Mammary epithelial cell (primary cell): ENCODE results near the gene TJAP1.

Source experiments
- EZH2 ChIP-seq: IDR thresholded peaks from 2 replicates; pipeline ENCODE4 v1.6.1; 2012; ENCODE audit warnings: low read length, inconsistent platforms, borderline replicate concordance
- TF ChIP-seq, protein P1 (sequence below), 2 donors: IDR thresholded peaks in 1 of 2; conservative IDR thresholded peaks in 1 of 2; 2 replicates each; pipeline ENCODE4 v1.5.1; 2011 to 2012; ENCODE audit warnings: inconsistent platforms in 2 of 2, low read length in 2 of 2, mild to moderate bottlenecking in 2 of 2, control low read depth in 1 of 2, low read depth in 1 of 2; ENCODE audit not compliant: insufficient read depth in 1 of 2; ENCODE audit errors: extremely low read depth in 1 of 2

DNA sequence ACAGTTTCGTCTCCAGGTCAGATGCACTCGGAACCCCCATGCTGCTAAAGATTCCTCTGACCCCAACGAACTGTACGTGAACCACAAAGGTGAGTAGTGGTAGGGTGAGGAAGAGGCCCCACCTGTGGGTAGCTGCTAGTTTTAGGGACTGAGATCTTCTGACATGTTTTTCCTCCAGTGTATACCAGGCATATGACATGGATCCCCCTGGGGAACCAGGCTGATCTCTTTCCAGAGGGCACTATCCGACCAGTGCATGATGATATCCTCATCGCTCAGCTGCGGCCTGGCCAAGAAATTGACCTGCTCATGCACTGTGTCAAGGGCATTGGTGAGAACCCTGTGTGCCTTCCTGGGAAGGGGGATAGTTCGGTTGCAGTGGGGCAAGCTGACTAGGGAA is 42.7 kb downstream of the TJAP1 start:
- TF ChIP-seq, protein P1, sequence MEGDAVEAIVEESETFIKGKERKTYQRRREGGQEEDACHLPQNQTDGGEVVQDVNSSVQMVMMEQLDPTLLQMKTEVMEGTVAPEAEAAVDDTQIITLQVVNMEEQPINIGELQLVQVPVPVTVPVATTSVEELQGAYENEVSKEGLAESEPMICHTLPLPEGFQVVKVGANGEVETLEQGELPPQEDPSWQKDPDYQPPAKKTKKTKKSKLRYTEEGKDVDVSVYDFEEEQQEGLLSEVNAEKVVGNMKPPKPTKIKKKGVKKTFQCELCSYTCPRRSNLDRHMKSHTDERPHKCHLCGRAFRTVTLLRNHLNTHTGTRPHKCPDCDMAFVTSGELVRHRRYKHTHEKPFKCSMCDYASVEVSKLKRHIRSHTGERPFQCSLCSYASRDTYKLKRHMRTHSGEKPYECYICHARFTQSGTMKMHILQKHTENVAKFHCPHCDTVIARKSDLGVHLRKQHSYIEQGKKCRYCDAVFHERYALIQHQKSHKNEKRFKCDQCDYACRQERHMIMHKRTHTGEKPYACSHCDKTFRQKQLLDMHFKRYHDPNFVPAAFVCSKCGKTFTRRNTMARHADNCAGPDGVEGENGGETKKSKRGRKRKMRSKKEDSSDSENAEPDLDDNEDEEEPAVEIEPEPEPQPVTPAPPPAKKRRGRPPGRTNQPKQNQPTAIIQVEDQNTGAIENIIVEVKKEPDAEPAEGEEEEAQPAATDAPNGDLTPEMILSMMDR (conservative IDR thresholded peaks at IDR 0.05 in 1 of 2, IDR thresholded peaks at IDR 0.05 in 1 of 2; ENCODE audit: extremely low read depth in 1 of 2, insufficient read depth in 1 of 2, low read depth in 1 of 2, low read length in 2 of 2), result no peak
- no peak for TF ChIP-seq EZH2
